ENCODE data around the gene FBLN2.

DNA sequence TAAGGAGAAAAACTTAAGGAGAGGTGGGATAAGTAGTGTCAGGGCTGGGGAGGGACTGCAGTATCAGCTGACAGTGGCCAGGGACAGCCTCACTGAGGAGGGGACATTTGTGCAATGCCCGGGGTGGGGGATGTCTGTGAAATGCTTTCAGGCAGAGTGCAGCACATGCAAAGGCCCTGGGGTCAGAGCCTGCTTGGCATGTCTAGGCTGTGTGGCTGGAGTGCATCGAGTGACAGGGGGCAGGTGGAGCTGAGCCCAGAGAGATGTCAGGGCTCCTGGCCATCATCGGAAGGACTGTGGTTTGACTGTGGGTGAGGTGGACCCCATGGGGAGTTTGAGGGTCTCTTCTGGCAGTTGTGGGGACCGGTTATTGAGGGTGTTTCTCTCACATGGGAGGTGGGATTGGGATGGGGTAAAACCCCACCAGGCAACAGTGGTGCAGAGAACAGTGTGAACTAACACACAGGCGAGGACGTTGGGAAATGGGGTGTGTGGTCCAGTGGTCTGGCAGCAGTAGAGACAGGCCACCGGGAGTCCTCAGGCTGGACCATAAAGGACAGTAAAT lies 61.2 kb downstream of the FBLN2 start:
- TF ChIP-seq YY1 (IDR thresholded peaks at IDR 0.05) (no peak), TAF1 (conservative IDR thresholded peaks at IDR 0.05) (no peak), HNF4A (conservative IDR thresholded peaks at IDR 0.05) (no peak)
- TF ChIP-seq, protein P1, sequence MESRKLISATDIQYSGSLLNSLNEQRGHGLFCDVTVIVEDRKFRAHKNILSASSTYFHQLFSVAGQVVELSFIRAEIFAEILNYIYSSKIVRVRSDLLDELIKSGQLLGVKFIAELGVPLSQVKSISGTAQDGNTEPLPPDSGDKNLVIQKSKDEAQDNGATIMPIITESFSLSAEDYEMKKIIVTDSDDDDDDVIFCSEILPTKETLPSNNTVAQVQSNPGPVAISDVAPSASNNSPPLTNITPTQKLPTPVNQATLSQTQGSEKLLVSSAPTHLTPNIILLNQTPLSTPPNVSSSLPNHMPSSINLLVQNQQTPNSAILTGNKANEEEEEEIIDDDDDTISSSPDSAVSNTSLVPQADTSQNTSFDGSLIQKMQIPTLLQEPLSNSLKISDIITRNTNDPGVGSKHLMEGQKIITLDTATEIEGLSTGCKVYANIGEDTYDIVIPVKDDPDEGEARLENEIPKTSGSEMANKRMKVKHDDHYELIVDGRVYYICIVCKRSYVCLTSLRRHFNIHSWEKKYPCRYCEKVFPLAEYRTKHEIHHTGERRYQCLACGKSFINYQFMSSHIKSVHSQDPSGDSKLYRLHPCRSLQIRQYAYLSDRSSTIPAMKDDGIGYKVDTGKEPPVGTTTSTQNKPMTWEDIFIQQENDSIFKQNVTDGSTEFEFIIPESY (IDR thresholded peaks at IDR 0.05) = no peak
- TF ChIP-seq, protein P2, sequence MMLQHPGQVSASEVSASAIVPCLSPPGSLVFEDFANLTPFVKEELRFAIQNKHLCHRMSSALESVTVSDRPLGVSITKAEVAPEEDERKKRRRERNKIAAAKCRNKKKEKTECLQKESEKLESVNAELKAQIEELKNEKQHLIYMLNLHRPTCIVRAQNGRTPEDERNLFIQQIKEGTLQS (IDR thresholded peaks at IDR 0.05) = no peak
- TF ChIP-seq, protein P3, sequence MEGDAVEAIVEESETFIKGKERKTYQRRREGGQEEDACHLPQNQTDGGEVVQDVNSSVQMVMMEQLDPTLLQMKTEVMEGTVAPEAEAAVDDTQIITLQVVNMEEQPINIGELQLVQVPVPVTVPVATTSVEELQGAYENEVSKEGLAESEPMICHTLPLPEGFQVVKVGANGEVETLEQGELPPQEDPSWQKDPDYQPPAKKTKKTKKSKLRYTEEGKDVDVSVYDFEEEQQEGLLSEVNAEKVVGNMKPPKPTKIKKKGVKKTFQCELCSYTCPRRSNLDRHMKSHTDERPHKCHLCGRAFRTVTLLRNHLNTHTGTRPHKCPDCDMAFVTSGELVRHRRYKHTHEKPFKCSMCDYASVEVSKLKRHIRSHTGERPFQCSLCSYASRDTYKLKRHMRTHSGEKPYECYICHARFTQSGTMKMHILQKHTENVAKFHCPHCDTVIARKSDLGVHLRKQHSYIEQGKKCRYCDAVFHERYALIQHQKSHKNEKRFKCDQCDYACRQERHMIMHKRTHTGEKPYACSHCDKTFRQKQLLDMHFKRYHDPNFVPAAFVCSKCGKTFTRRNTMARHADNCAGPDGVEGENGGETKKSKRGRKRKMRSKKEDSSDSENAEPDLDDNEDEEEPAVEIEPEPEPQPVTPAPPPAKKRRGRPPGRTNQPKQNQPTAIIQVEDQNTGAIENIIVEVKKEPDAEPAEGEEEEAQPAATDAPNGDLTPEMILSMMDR (IDR thresholded peaks at IDR 0.05; ENCODE audit: low read depth, low read length, missing input control) = no peak
- TF ChIP-seq, protein P4, sequence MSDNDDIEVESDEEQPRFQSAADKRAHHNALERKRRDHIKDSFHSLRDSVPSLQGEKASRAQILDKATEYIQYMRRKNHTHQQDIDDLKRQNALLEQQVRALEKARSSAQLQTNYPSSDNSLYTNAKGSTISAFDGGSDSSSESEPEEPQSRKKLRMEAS (IDR thresholded peaks at IDR 0.05) = no peak
- TF ChIP-seq, protein P5, sequence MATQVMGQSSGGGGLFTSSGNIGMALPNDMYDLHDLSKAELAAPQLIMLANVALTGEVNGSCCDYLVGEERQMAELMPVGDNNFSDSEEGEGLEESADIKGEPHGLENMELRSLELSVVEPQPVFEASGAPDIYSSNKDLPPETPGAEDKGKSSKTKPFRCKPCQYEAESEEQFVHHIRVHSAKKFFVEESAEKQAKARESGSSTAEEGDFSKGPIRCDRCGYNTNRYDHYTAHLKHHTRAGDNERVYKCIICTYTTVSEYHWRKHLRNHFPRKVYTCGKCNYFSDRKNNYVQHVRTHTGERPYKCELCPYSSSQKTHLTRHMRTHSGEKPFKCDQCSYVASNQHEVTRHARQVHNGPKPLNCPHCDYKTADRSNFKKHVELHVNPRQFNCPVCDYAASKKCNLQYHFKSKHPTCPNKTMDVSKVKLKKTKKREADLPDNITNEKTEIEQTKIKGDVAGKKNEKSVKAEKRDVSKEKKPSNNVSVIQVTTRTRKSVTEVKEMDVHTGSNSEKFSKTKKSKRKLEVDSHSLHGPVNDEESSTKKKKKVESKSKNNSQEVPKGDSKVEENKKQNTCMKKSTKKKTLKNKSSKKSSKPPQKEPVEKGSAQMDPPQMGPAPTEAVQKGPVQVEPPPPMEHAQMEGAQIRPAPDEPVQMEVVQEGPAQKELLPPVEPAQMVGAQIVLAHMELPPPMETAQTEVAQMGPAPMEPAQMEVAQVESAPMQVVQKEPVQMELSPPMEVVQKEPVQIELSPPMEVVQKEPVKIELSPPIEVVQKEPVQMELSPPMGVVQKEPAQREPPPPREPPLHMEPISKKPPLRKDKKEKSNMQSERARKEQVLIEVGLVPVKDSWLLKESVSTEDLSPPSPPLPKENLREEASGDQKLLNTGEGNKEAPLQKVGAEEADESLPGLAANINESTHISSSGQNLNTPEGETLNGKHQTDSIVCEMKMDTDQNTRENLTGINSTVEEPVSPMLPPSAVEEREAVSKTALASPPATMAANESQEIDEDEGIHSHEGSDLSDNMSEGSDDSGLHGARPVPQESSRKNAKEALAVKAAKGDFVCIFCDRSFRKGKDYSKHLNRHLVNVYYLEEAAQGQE (IDR thresholded peaks at IDR 0.05) = no peak
